Measurements from ENCODE around the gene MYO15B.

MYO15B gene

GRCh38 chr17:75557852-75558665 is 29.5 kb upstream of the MYO15B start:
- FAIRE-seq, result no peak
- DNase-seq (ENCODE audit: insufficient read length, low spot score), result no peak

GRCh38 chr17:75558666-75559530 is 28.7 kb upstream of the MYO15B start:
- FAIRE-seq (no peak), DNase-seq (ENCODE audit: insufficient read length, low spot score) (no peak)

GRCh38 chr17:75559958-75560533 is 27.6 kb upstream of the MYO15B start:
- DNase-seq (ENCODE audit: insufficient read length, low spot score) (no peak), FAIRE-seq (no peak)

DNA sequence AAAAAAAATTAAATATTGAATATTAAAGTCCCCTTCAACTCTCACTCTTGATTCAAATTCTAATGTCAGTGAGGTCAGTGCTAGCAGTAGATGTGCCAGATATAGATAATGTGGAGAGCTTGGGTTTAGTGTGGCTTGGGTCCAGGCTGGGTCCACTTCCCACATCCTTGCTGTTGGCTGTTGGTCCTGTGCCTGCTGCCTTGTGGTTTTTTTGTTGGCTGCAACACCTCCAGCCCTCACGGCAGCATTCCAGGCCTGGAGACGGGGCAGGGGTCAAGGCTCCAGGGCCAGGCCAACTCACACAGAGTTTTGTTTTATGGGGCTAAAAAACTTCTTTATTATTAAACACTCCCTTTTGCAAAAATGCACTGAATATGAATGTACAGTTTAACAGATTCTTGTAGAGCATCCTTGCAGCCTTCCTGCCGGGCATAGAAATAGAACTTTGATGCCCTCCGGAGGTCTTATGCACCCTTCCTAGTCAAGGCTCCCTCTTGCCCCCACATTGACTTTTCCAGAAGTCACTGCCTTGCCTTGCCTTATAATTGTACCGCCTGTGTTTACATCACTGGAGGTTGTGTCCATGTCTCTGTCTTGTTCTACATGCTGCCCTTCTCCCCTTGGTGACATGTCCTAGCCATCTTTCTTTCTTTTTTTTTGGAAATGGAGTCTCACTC is 25.5 kb upstream of the MYO15B start:
- DNase-seq (ENCODE audit: insufficient read length, low spot score) (no peak), FAIRE-seq (no peak)

DNA sequence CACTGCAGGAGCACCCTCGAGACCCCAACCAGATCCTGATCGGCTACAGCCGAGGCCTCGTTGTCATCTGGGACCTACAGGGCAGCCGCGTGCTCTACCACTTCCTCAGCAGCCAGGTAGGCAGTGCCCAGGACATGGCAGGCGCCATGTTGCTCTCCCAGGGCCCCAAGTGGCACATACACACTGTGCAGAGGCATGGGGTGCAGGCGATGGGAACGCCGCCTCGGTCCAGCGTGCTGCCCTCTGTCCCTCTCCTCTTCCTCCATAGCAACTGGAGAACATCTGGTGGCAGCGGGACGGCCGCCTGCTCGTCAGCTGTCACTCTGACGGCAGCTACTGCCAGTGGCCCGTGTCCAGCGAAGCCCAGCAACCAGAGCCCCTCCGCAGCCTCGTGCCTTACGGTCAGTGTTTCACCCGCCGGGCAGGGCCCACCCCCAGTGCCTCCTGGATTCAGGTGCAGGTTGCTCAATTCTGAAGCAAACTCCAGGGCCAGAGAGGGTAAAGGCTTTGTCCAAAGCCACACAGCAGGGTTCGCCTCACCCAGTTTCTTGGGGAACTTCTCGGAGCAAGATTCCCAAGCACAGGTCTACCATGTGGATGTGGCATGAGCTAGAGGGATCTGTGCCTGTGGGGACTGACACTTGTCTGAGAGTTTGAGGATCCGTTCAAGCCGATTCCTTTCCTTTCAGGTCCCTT is 24.4 kb upstream of the MYO15B start:
- DNase-seq (ENCODE audit: insufficient read length, low spot score) (no peak), FAIRE-seq (no peak)

- DNase-seq (ENCODE audit: insufficient read length, low spot score) (no peak), FAIRE-seq (no peak)
These were observed 23.4 kb upstream of the MYO15B start for GRCh38 chr17:75564195-75564594.

DNA sequence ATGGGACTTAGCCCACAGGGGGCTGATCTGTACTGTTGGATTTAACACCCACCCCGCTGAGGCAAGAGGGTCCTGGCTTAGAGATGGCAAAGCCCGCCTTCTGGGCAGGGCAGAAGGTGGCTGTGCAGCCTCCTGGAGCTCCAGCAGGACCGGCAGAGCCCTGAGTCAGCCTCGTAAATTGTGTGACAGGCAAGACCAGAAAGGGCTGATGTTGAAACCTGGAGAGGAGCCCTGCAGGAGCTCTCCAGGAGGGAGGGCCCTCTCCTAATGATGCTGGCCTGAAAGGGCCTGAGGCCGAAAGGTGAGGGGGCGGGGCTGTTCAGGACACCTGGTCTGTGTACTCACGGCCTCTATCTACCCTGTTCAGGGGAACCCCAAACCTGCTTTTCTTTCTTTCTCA is 22.5 kb upstream of the MYO15B start:
- no peak for FAIRE-seq

GRCh38 chr17:75565618-75566017 is 22.0 kb upstream of the MYO15B start:
- DNase-seq (ENCODE audit: insufficient read length, low spot score), result no peak
- FAIRE-seq, result no peak

More for the DNA sequence above, 22.5 kb upstream of the MYO15B start:
- no peak for DNase-seq (ENCODE audit: insufficient read length, low spot score)

GRCh38 chr17:75566416-75566815 is 21.2 kb upstream of the MYO15B start:
- FAIRE-seq, result no peak

DNA sequence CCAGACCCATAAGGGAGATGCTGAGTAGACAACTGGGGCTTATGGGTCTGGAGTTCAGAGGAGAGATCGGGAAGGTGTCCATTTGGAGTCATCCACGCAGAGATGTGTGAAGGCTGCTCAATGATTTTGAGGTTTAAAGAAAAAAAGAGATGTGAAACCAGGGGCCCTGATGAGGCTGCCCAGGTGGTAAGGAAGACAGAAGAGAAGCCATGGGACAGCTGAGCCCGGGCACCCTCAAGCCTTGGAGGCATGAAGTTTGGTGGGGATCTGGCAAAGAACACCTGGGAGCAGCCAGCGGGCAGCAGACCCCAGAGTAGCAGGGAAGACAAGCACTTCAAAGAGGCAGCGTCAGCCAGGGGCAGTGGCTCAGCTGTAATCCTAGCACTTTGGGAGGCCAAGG is 20.8 kb upstream of the MYO15B start:
- FAIRE-seq (no peak), DNase-seq (ENCODE audit: insufficient read length, low spot score) (peak; percentile 54)

More at GRCh38 chr17:75566416-75566815, 21.2 kb upstream of the MYO15B start:
- DNase-seq (ENCODE audit: insufficient read length, low spot score), result no peak

- DNase-seq (ENCODE audit: insufficient read length, low spot score), result no peak
- FAIRE-seq, result no peak
These were observed 19.0 kb upstream of the MYO15B start for GRCh38 chr17:75568412-75569255.

- no peak for FAIRE-seq
- no peak for DNase-seq (ENCODE audit: insufficient read length, low spot score)
These were observed 17.4 kb upstream of the MYO15B start for GRCh38 chr17:75570034-75570676.

- FAIRE-seq (no peak), DNase-seq (ENCODE audit: insufficient read length, low spot score) (no peak)
These were observed 16.8 kb upstream of the MYO15B start for GRCh38 chr17:75570772-75571171.

DNA sequence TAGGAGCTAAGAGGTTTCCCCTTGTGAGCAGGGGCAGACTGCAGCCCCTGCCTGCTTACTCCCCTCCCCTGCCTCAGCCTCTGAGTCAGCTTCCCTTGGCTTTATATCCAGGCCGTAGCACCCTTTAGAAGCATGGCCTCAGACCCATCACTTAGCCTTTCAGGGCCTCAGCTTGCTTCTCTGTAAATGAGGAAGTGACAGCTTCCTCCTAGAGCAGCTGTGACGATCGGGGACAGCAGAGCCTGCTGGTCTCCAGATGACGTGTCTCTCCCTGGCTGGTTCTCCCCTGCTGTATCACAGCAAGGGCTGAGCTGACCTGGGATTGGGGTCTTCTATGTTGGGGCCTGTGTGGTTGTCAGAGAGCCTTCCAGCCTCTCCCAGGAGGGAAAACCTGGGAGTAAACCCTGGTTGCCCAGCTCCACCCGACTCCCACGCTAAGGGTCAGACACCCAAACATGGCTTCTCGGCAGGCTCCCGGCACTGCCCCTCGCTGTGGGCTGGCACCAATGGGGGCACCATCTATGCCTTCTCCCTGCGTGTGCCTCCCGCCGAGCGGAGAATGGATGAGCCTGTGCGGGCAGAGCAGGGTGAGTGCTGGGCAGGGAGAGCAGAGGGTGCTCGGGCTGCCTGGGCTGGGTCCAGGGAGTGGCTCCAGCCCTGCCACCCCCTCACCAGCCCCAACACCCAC is 16.3 kb upstream of the MYO15B start:
- FAIRE-seq, result peak; percentile 72
- peak; percentile 74 for DNase-seq (ENCODE audit: insufficient read length, low spot score)

- FAIRE-seq, result no peak
These were observed 15.8 kb upstream of the MYO15B start for GRCh38 chr17:75571885-75572215.

GRCh38 chr17:75572713-75573539 is 14.7 kb upstream of the MYO15B start:
- no peak for DNase-seq (ENCODE audit: insufficient read length, low spot score)
- FAIRE-seq, result no peak

More at GRCh38 chr17:75571885-75572215, 15.8 kb upstream of the MYO15B start:
- no peak for DNase-seq (ENCODE audit: insufficient read length, low spot score)

DNA sequence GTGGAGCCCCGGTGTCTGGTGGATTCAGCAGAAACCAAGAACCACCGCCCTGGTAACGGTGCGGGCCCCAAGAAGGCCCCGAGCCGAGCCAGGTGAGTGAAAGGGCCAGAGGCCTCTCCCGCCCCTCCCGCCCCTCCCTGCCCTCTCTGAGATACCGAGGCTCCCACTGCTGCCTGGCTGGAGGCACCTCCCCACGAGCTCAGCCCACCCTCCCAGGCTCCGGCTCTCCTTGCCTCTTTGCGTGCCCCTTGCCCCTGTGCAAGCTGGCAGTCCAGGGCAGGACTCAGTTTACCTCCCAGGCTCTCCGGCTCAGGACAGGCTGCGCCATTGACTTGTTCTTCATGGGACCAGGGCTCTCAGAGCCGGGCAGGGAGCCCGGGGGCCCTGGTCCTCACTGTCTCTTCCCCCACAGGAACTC is 14.1 kb upstream of the MYO15B start:
- no peak for FAIRE-seq
- no peak for DNase-seq (ENCODE audit: insufficient read length, low spot score)
